H1 (cell line): ENCODE data around the gene HOXB8. TPM values are rescaled to one million over a fixed set of nuclear protein-coding genes. Genes with fewer than 3 reads are reported as not detected.

Experiments
- CTCF ChIA-PET: fragments of 300-600 bp; sonication (Branson Sonifier 250); formaldehyde crosslinking; loops from one replicate; lab custom pipeline; 2021; ENCODE audit not compliant: partially characterized antibody; lab: Charles Lee
- POLR2A ChIA-PET: fragments of 300-600 bp; sonication (Branson Sonifier 250); formaldehyde crosslinking; loops from one replicate; lab custom pipeline; 2021; ENCODE audit warnings: inconsistent platforms; ENCODE audit not compliant: partially characterized antibody; lab: Charles Lee
- DNase-seq, 2 experiments: peaks; one replicate each; pipeline versions ENCODE4 v3.0.0 to v3.0.0-alpha.2; 2010 to 2022; ENCODE audit warnings: low spot score in 2 of 2, low read depth in 1 of 2, mixed read lengths in 1 of 2
- FAIRE-seq: peaks from 2 replicates; lab custom pipeline; 2011; peaks lifted over from hg19 to GRCh38; lab: Jason Lieb, UNC
- H2AFZ ChIP-seq: 2 replicates; pipeline ENCODE4 v1.8.1; 2012; ENCODE audit warnings: low read length, inconsistent platforms
- H2AK5ac ChIP-seq: 2 replicates; pipeline ENCODE4 v1.6.1; 2013; ENCODE audit warnings: low read depth, low read length
- H2BK120ac ChIP-seq: replicated peaks from 2 replicates; pipeline ENCODE3; 2013; ENCODE audit warnings: low read depth, low read length, inconsistent platforms
- H2BK12ac ChIP-seq: 2 replicates; pipeline ENCODE4 v1.6.1; 2013; ENCODE audit warnings: low read depth, low read length
- H2BK15ac ChIP-seq: 2 replicates; pipeline ENCODE4 v1.6.1; 2013; ENCODE audit warnings: low read length
- H2BK20ac ChIP-seq: 2 replicates; pipeline ENCODE4 v1.6.1; 2013; ENCODE audit warnings: low read length
- H2BK5ac ChIP-seq: 2 replicates; pipeline ENCODE4 v1.6.1; 2013; ENCODE audit warnings: low read depth, low read length
- H3K14ac ChIP-seq: 2 replicates; pipeline ENCODE4 v1.6.1; 2013; ENCODE audit warnings: inconsistent platforms; ENCODE audit not compliant: insufficient read length
- H3K18ac ChIP-seq: 2 replicates; pipeline ENCODE4 v1.6.1; 2013; ENCODE audit warnings: low read length; ENCODE audit errors: extremely low read depth
- H3K23ac ChIP-seq: 2 replicates; pipeline ENCODE4 v1.6.1; 2013; ENCODE audit warnings: inconsistent platforms; ENCODE audit not compliant: insufficient read length
- H3K23me2 ChIP-seq: 2 replicates; pipeline ENCODE4 v1.6.1; 2013; ENCODE audit warnings: low read depth, low read length
- H3K27ac ChIP-seq: 2 replicates; pipeline ENCODE4 v1.6.1; 2011; ENCODE audit warnings: low read depth, low read length, inconsistent platforms
- H3K27me3 ChIP-seq, 4 experiments: replicated peaks in 1 of 4; 1 replicate in 1 of 4; 2 replicates in 3 of 4; pipeline versions ENCODE4 v1.6.1 to v1.8.1; 2011 to 2013; ENCODE audit warnings: low read length in 3 of 4, mild to moderate bottlenecking in 3 of 4, inconsistent platforms in 2 of 4, mixed read lengths in 2 of 4, moderate library complexity in 1 of 4; ENCODE audit not compliant: control insufficient read depth in 3 of 4, insufficient read depth in 3 of 4; ENCODE audit errors: extremely low read depth in 1 of 4
- H3K36me3 ChIP-seq, 4 experiments: 2 replicates each; pipeline versions ENCODE4 v1.6.1 to v1.8.1; 2011 to 2013; ENCODE audit warnings: mild to moderate bottlenecking in 4 of 4, low read length in 3 of 4, moderate library complexity in 2 of 4, control low read depth in 1 of 4, inconsistent platforms in 1 of 4; ENCODE audit not compliant: insufficient read depth in 4 of 4, control insufficient read depth in 2 of 4
- H3K4ac ChIP-seq: replicated peaks from 2 replicates; pipeline ENCODE3; 2013; ENCODE audit warnings: low read length, low read depth, mixed read lengths, inconsistent platforms; ENCODE audit not compliant: insufficient read length
- H3K4me1 ChIP-seq, 4 experiments: replicated peaks in 1 of 4; 1 replicate in 1 of 4; 2 replicates in 3 of 4; pipeline versions ENCODE4 v1.6.1 to v1.8.1; 2011 to 2013; ENCODE audit warnings: low read length in 3 of 4, inconsistent platforms in 2 of 4, mixed read lengths in 1 of 4; ENCODE audit not compliant: insufficient read depth in 4 of 4, control insufficient read depth in 3 of 4
- H3K4me2 ChIP-seq, 2 experiments: 2 replicates each; pipeline versions ENCODE4 v1.6.1 to v1.8.1; 2011 to 2013; ENCODE audit warnings: low read depth in 2 of 2, low read length in 2 of 2, control low read depth in 1 of 2, inconsistent platforms in 1 of 2, mild to moderate bottlenecking in 1 of 2; ENCODE audit not compliant: insufficient read depth in 1 of 2
- H3K4me3 ChIP-seq, 4 experiments: fragments of 200-600, 300-600 bp in 1 of 4; sonication (generic), shearing (Covaris generic), sonication (Bioruptor Twin) in 1 of 4; 2 replicates each; pipeline versions ENCODE4 v1.5.1 to v1.8.1; 2011 to 2016; ENCODE audit warnings: low read length in 4 of 4, low read depth in 3 of 4, control low read depth in 2 of 4, inconsistent platforms in 2 of 4, mild to moderate bottlenecking in 2 of 4, mixed read lengths in 1 of 4, moderate library complexity in 1 of 4; ENCODE audit not compliant: insufficient read depth in 2 of 4; ENCODE audit errors: extremely low read depth in 1 of 4
- H3K56ac ChIP-seq: replicated peaks from 2 replicates; pipeline ENCODE3; 2013; ENCODE audit warnings: low read depth, mild to moderate bottlenecking, mixed read lengths, low read length, inconsistent platforms; ENCODE audit not compliant: insufficient read length
- H3K79me1 ChIP-seq: 2 replicates; pipeline ENCODE4 v1.6.1; 2013; ENCODE audit warnings: low read depth, low read length, control low read depth
- H3K79me2 ChIP-seq, 2 experiments: 2 replicates each; pipeline versions ENCODE4 v1.6.1 to v1.8.1; 2012 to 2013; ENCODE audit warnings: low read length in 2 of 2, mild to moderate bottlenecking in 2 of 2, inconsistent platforms in 1 of 2; ENCODE audit not compliant: insufficient read depth in 2 of 2, control insufficient read depth in 1 of 2
- H3K9ac ChIP-seq, 4 experiments: replicated peaks in 1 of 4; 1 replicate in 1 of 4; 2 replicates in 3 of 4; pipeline versions ENCODE4 v1.6.1 to v1.8.1; 2011 to 2013; ENCODE audit warnings: low read depth in 3 of 4, low read length in 3 of 4, control low read depth in 2 of 4, mild to moderate bottlenecking in 2 of 4, moderate library complexity in 2 of 4, inconsistent platforms in 1 of 4; ENCODE audit errors: extremely low read depth in 1 of 4
- H3K9me3 ChIP-seq, 2 experiments: 2 replicates each; pipeline versions ENCODE4 v1.6.1 to v1.8.1; 2012 to 2013; ENCODE audit warnings: mild to moderate bottlenecking in 2 of 2, moderate library complexity in 2 of 2, control low read depth in 1 of 2, inconsistent platforms in 1 of 2, low read depth in 1 of 2, low read length in 1 of 2, mixed read lengths in 1 of 2; ENCODE audit not compliant: insufficient read depth in 2 of 2
- H4K20me1 ChIP-seq, 2 experiments: replicated peaks in 1 of 2; 2 replicates each; pipeline versions ENCODE3 to v1.8.1; 2011 to 2013; ENCODE audit warnings: inconsistent platforms in 2 of 2, low read length in 2 of 2, mild to moderate bottlenecking in 1 of 2; ENCODE audit not compliant: insufficient read depth in 2 of 2, control insufficient read depth in 1 of 2
- H4K5ac ChIP-seq: 2 replicates; pipeline ENCODE4 v1.6.1; 2013; ENCODE audit warnings: low read length, low read depth, mixed read lengths, inconsistent platforms; ENCODE audit not compliant: insufficient read length
- H4K8ac ChIP-seq: 2 replicates; pipeline ENCODE4 v1.8.0; 2013; ENCODE audit warnings: mild to moderate bottlenecking, moderate library complexity, low read length, inconsistent platforms; ENCODE audit not compliant: insufficient read depth; ENCODE audit errors: extremely low read depth
- H4K91ac ChIP-seq: replicated peaks from 2 replicates; pipeline ENCODE3; 2013; ENCODE audit warnings: low read length, mixed read lengths, inconsistent platforms; ENCODE audit not compliant: insufficient read length
- CTCF ChIP-seq, 3 experiments: IDR thresholded peaks; 1 replicate in 2 of 3; 2 replicates in 1 of 3; pipeline versions ENCODE4 v1.5.1 to v1.6.1; 2011; ENCODE audit warnings: low read length in 3 of 3, mild to moderate bottlenecking in 3 of 3, inconsistent platforms in 2 of 3, low read depth in 1 of 3, moderate library complexity in 1 of 3; ENCODE audit not compliant: insufficient read depth in 1 of 3; ENCODE audit errors: control extremely low read depth in 1 of 3
- EZH2 ChIP-seq: fragments of 200-600 bp; sonication (generic); IDR thresholded peaks from 2 replicates; pipeline ENCODE4 v1.7.1; 2012; ENCODE audit warnings: low read depth, mild to moderate bottlenecking, moderate library complexity, low read length, inconsistent platforms; ENCODE audit not compliant: severe bottlenecking
- FOSL1 ChIP-seq: IDR thresholded peaks from 2 replicates; pipeline ENCODE4 v1.6.1; 2011; ENCODE audit warnings: mild to moderate bottlenecking, low read depth, low read length, moderate library complexity; ENCODE audit not compliant: insufficient read depth
- GTF2F1 ChIP-seq: IDR thresholded peaks from 2 replicates; pipeline ENCODE4 v1.6.1; 2012; ENCODE audit warnings: low read depth, low read length, improper control_type of control experiment, borderline replicate concordance
- RNF2 ChIP-seq: fragments of 200-900, 300-1000 bp; sonication (generic); IDR thresholded peaks from 2 replicates; pipeline ENCODE4 v1.7.1; 2016; ENCODE audit warnings: borderline replicate concordance, low read depth, mild to moderate bottlenecking, antibody characterized with exemption, low read length; ENCODE audit not compliant: poor library complexity, severe bottlenecking; ENCODE audit errors: missing control alignments
- SUZ12 ChIP-seq: fragments of 200-600 bp; sonication (generic); IDR thresholded peaks from 2 replicates; pipeline ENCODE4 v1.6.1; 2012; ENCODE audit warnings: mild to moderate bottlenecking, inconsistent platforms, low read length, moderate library complexity, mixed read lengths
- YY1 ChIP-seq: IDR thresholded peaks from 2 replicates; pipeline ENCODE4 v1.6.1; 2011; ENCODE audit warnings: low read depth, mild to moderate bottlenecking, low read length
- WGBS, 2 experiments: shearing (Covaris generic) in 1 of 2; methylation state at CpG; one replicate each; pipeline versions ENCODE4 v1.1.6 to v1.1.7; 2013 to 2015; ENCODE audit warnings: low lambda C conversion rate in 2 of 2, mixed read lengths in 2 of 2, inconsistent platforms in 1 of 2, low coverage in 1 of 2, missing lambda C conversion rate in 1 of 2; ENCODE audit not compliant: insufficient replicate concordance in 2 of 2, insufficient coverage in 1 of 2, insufficient read length in 1 of 2; ENCODE audit errors: extremely low coverage in 1 of 2, missing lambda C conversion rate in 1 of 2; 5-methylcytosine and 5-hydroxymethylcytosine counted together
- polyA plus RNA-seq, 7 experiments: library from polyadenylated mRNA; depleted of rRNA in 3 of 7; stranded (reverse) in 5 of 7; unstranded in 2 of 7; fragments of >200 nt in 5 of 7; fragments of 200-250 nt in 2 of 7; gene quantifications; 1 replicate in 5 of 7; 2 replicates in 1 of 7; 4 replicates in 1 of 7; pipeline versions ENCODE4 v1.2.1 to v1.2.3, GENCODE V29; 2011 to 2013; ENCODE audit warnings: missing spikeins in 2 of 7, mixed read lengths in 2 of 7
- total RNA-seq: library from RNA; stranded (reverse); fragmentation: NEBNext Ultra II Directional; extraction: Animal tissue kit (Norgen Biotek cat#: 25700); gene quantifications from 2 replicates; pipeline ENCODE4 v1.2.1, GENCODE V29; 2021

The HOXB8 gene
- total and polyA plus RNA-seq, 2 of the 8 experiments (the other 6 are each of a cell fraction or from before 2014, with no cell fraction given) = not detected

GRCh38 chr17:48627118-48627597 is 12.1 kb upstream of the HOXB8 start:
- FAIRE-seq (no peak), DNase-seq (no peak)
- no peak overlapping the region for H4K5ac ChIP-seq
- H2AK5ac ChIP-seq = no peak overlapping the region
- no peak overlapping the region for H3K4ac ChIP-seq
- peaks cover 38 to 42% of the 10 kb centered on the region in 2 experiments for H4K20me1 ChIP-seq
- ChIA-PET POLR2A (no interaction called here), CTCF (interaction anchor here (1.0 to 4.6 kb wide), 3 partner anchors 10 to 33 kb away, joined by 4 to 30 read pairs (median 11); partner anchors contain the start of genes HOXB5 and HOXB8)
- no peak overlapping the region; a peak in 1 of 4 replicates for H3K4me2 ChIP-seq
- no peak overlapping the region for H2BK5ac ChIP-seq
- no peak overlapping the region for H4K8ac ChIP-seq
- H3K4me1 ChIP-seq = peaks cover 0 to 11% (median 5%) of the 10 kb centered on the region in 4 experiments; a peak in 5 of 7 replicates
- H2AFZ ChIP-seq = no peak overlapping the region
- H2BK20ac ChIP-seq = no peak overlapping the region
- no peak overlapping the region for H2BK15ac ChIP-seq
- H3K27ac ChIP-seq = no peak overlapping the region
- H3K9me3 ChIP-seq = no peaks in the 10 kb centered on the region
- H3K79me2 ChIP-seq = no peaks in the 10 kb centered on the region
- H2BK120ac ChIP-seq = no peak overlapping the region
- peaks cover 0 to 8% (median 0%) of the 10 kb centered on the region in 4 experiments; a peak in 1 of 8 replicates for H3K36me3 ChIP-seq
- no peak overlapping the region for H4K91ac ChIP-seq
- no peak overlapping the region for H3K4me3 ChIP-seq
- H3K23ac ChIP-seq = no peak overlapping the region
- H3K27me3 ChIP-seq = peaks cover 98 to 100% (median 100%) of the 10 kb centered on the region in 4 experiments
- H3K23me2 ChIP-seq = no peaks in the 10 kb centered on the region; the same call in 1 of the 2 replicates
- H3K9ac ChIP-seq = no peak overlapping the region
- WGBS, 2 experiments = 12% methylated on average over 5 of the region's 5 CpGs; no CpG with 5 or more reads in 1 of the 2 experiments
- no peak overlapping the region for H2BK12ac ChIP-seq
- no peak overlapping the region for H3K18ac ChIP-seq
- H3K79me1 ChIP-seq = no peaks in the 10 kb centered on the region
- TF ChIP-seq EZH2 (peak; percentile 92), CTCF (IDR thresholded peaks at IDR 0.05; ENCODE audit: control extremely low read depth in 1 of 3, insufficient read depth in 1 of 3, low read depth in 1 of 3, low read length in 3 of 3) (no peak), YY1 (0 out of 2 replicates have a peak, but pooled peaks have one; percentile 34), FOSL1 (no peak), GTF2F1 (no peak), SUZ12 (peak; percentile 89; the same call in 1 of the 2 replicates), RNF2 (peak; percentile 63)
- H3K14ac ChIP-seq = no peak overlapping the region
- no peak overlapping the region for H3K56ac ChIP-seq
